GM20000 (cell line): ENCODE measurements around the gene ABCA9.

ENCODE experiments used
- DNase-seq: peaks from one replicate; pipeline ENCODE4 v3.0.0; 2012; ENCODE audit warnings: low spot score
- TF ChIP-seq, protein P1 (sequence below): IDR thresholded peaks from 2 replicates; pipeline ENCODE4 v1.5.1; 2012; ENCODE audit warnings: mild to moderate bottlenecking, control low read depth; ENCODE audit errors: extremely low read depth, missing control alignments

The ABCA9 gene, protein sequence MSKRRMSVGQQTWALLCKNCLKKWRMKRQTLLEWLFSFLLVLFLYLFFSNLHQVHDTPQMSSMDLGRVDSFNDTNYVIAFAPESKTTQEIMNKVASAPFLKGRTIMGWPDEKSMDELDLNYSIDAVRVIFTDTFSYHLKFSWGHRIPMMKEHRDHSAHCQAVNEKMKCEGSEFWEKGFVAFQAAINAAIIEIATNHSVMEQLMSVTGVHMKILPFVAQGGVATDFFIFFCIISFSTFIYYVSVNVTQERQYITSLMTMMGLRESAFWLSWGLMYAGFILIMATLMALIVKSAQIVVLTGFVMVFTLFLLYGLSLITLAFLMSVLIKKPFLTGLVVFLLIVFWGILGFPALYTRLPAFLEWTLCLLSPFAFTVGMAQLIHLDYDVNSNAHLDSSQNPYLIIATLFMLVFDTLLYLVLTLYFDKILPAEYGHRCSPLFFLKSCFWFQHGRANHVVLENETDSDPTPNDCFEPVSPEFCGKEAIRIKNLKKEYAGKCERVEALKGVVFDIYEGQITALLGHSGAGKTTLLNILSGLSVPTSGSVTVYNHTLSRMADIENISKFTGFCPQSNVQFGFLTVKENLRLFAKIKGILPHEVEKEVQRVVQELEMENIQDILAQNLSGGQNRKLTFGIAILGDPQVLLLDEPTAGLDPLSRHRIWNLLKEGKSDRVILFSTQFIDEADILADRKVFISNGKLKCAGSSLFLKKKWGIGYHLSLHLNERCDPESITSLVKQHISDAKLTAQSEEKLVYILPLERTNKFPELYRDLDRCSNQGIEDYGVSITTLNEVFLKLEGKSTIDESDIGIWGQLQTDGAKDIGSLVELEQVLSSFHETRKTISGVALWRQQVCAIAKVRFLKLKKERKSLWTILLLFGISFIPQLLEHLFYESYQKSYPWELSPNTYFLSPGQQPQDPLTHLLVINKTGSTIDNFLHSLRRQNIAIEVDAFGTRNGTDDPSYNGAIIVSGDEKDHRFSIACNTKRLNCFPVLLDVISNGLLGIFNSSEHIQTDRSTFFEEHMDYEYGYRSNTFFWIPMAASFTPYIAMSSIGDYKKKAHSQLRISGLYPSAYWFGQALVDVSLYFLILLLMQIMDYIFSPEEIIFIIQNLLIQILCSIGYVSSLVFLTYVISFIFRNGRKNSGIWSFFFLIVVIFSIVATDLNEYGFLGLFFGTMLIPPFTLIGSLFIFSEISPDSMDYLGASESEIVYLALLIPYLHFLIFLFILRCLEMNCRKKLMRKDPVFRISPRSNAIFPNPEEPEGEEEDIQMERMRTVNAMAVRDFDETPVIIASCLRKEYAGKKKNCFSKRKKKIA (N-terminal part only)

GRCh38 chr17:69060822-69061221, at the start of gene ABCA9:
ABCA9 (minus strand) TSS chr17:69060927; CDS start chr17:69051126, 9,801 bp downstream.
- no peak for DNase-seq
- TF ChIP-seq, protein P1, sequence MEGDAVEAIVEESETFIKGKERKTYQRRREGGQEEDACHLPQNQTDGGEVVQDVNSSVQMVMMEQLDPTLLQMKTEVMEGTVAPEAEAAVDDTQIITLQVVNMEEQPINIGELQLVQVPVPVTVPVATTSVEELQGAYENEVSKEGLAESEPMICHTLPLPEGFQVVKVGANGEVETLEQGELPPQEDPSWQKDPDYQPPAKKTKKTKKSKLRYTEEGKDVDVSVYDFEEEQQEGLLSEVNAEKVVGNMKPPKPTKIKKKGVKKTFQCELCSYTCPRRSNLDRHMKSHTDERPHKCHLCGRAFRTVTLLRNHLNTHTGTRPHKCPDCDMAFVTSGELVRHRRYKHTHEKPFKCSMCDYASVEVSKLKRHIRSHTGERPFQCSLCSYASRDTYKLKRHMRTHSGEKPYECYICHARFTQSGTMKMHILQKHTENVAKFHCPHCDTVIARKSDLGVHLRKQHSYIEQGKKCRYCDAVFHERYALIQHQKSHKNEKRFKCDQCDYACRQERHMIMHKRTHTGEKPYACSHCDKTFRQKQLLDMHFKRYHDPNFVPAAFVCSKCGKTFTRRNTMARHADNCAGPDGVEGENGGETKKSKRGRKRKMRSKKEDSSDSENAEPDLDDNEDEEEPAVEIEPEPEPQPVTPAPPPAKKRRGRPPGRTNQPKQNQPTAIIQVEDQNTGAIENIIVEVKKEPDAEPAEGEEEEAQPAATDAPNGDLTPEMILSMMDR = no peak

DNA sequence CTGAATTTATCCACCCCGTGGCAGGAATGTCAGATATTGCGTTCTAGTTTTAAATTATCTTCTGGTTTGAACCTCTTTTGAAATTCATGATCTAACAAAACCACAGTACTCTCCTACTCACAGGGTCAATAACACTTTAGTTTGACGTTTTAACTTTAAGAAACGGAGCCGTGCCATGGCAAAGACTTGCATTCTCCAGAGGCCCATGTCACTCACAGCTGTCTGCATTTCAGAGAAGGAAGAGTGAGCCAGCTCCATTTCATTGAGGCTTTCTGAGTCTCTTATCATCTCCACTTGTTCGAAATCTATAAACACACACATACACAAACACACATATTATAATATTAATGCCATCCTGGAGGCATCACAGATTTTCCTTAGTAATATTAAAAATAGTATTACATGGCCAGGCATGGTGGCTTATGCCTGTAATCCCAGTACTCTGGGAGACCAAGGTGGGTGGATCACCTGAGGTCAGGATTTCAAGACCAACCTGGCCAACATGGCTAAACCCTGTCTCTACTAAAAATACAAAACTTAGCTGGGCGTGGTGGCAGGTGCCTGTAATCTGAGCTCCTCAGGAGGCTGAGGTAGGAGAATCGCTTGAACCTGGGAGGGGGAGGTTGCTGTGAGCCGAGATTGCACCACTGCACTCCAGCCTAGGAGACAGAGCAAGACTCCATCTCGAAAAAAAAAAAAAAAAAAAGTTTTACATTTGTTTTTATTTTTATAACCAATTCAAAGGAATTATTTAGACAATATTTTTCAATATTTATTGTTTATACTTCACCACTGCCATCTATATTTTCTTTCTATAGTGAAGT, 45.4 kb upstream of the ABCA9 start:
- TF ChIP-seq, protein P1 = no peak
- no peak for DNase-seq

DNA sequence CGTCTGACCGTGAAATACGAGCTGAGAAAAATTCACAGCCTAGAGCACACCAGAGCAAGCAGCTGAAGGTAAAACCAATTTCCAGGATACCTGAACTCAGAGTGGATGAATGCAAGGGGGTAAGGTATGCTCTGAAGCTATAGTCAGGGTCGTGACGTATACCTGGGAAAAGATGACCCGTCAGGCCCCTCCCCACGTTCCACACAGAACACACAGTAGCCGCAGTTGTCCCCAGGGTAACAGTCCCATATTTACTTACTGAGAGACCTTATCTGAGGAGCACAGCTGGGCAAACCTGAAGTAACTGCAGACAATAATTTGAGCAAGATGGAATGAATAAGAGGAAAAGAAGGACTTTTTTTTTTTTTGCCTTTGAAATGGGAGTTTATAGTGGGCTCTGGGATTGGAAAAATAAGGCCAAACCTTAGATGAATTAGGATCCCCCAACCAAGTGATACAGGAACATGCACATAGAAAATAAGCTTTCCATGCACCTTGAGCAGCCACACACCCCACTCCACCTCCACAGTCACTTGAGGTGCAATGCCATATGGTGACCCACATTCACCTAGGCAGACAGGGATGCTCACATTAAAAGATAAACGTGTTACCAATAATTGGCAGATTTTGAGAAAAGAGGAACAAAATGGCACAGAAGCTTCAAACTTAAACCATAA, 43.0 kb upstream of the ABCA9 start:
- no peak for DNase-seq
- TF ChIP-seq, protein P1 = no peak

- TF ChIP-seq, protein P1 = no peak
- DNase-seq = no peak
Measured at GRCh38 chr17:69098625-69099024, 37.9 kb upstream of the ABCA9 start.

GRCh38 chr17:69096541-69096940, 35.8 kb upstream of the ABCA9 start:
- TF ChIP-seq, protein P1 = no peak
- no peak for DNase-seq

GRCh38 chr17:69093995-69094394, 33.3 kb upstream of the ABCA9 start:
- DNase-seq = no peak
- TF ChIP-seq, protein P1 = no peak
